ENCODE data around the gene SENP5. TPM values are rescaled to one million over a fixed set of nuclear protein-coding genes. Genes with fewer than 3 reads are reported as not detected.

Gene SENP5
- total RNA-seq, 1 donor from 2014 or later, result 44.8 TPM

DNA sequence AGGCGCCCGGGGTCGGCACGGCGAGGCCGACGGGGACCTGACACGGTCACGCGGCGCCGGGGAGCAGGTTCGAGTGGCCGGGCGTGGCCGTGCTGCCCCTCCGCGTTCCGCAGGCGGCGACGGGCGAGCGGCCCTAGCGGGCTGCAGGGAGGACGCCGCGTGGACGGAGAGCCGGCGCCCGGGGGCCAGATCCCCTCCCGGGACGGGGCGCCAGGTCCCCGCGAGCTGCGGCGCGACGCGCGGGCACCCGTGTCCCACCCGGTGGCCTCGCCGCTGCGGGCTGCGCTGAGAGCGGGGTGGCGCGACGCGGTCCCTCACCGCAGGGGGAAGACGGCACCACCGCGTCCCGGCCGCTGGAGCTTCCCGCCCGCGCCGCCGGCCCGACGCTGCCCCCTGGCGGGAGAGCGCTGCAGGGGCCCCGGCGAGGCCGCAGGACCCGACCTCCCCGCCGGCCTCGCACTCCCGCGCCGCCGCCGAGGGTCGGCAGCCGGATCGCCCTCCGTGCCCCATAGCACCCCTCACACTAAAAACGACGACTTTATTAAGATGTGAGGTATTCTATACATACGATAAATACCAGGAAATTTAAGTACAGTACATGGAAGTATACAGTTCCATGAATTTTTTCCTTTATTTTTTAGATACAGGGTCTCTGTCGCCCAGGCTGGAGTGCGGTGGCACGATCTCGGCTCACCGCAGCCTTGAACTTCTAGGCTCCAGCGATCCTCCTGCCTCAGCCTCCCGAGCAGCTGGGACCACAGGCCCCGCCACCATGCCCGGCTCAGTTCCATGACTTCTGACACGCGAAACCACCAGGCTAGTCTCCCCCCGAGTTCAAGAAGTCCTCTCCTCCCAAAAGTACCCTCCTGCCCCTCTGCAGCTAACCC lies 102.2 kb downstream of the SENP5 start:
- Mint-ChIP-seq H3K27me3 (ENCODE audit: low read depth, unreplicated experiment) (peaks cover 50% of the 10 kb centered on the region), H3K36me3 (ENCODE audit: low read depth, unreplicated experiment) (peaks cover 6% of the 10 kb centered on the region), H3K4me1 (ENCODE audit: low read depth, unreplicated experiment) (no peaks in the 10 kb centered on the region), H3K9me3 (ENCODE audit: unreplicated experiment) (no peaks in the 10 kb centered on the region), H3K4me3 (ENCODE audit: unreplicated experiment) (peak overlapping the region; percentile 77), H3K27ac (ENCODE audit: unreplicated experiment) (peak overlapping the region; percentile 72)
- Histone ChIP-seq H3K9ac (ENCODE audit: low read length) (peak overlapping the region; percentile 52), H3K36me3 (ENCODE audit: insufficient read depth, low read length) (no peaks in the 10 kb centered on the region), H3K4me1 (ENCODE audit: insufficient read depth, low read length) (peaks cover 9% of the 10 kb centered on the region), H3K9me3 (ENCODE audit: insufficient read depth, low read depth, low read length) (peaks cover 4% of the 10 kb centered on the region), H2AFZ (ENCODE audit: low read depth, low read length) (peak overlapping the region; percentile 85), H3K4me2 (ENCODE audit: low read length) (peak overlapping the region; percentile 83), H3K4me3 (ENCODE audit: insufficient read depth, low read depth, low read length) (peak overlapping the region; percentile 58), H3K27me3 (ENCODE audit: insufficient read depth, low read length) (peaks cover 31% of the 10 kb centered on the region), H3K79me2 (ENCODE audit: insufficient read depth, low read length) (no peaks in the 10 kb centered on the region), H4K20me1 (ENCODE audit: insufficient read depth, low read length) (no peaks in the 10 kb centered on the region), H3K27ac (ENCODE audit: low read depth, low read length) (no peak overlapping the region)
- no peak for TF ChIP-seq EZH2 (IDR thresholded peaks at IDR 0.05; ENCODE audit: insufficient read depth, low read length)
- TF ChIP-seq, protein P1, sequence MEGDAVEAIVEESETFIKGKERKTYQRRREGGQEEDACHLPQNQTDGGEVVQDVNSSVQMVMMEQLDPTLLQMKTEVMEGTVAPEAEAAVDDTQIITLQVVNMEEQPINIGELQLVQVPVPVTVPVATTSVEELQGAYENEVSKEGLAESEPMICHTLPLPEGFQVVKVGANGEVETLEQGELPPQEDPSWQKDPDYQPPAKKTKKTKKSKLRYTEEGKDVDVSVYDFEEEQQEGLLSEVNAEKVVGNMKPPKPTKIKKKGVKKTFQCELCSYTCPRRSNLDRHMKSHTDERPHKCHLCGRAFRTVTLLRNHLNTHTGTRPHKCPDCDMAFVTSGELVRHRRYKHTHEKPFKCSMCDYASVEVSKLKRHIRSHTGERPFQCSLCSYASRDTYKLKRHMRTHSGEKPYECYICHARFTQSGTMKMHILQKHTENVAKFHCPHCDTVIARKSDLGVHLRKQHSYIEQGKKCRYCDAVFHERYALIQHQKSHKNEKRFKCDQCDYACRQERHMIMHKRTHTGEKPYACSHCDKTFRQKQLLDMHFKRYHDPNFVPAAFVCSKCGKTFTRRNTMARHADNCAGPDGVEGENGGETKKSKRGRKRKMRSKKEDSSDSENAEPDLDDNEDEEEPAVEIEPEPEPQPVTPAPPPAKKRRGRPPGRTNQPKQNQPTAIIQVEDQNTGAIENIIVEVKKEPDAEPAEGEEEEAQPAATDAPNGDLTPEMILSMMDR (IDR thresholded peaks at IDR 0.05; ENCODE audit: insufficient read depth, low read depth, low read length), result peak; percentile 28
- FAIRE-seq, result no peak
- no peak for DNase-seq (ENCODE audit: low read depth)

DNA sequence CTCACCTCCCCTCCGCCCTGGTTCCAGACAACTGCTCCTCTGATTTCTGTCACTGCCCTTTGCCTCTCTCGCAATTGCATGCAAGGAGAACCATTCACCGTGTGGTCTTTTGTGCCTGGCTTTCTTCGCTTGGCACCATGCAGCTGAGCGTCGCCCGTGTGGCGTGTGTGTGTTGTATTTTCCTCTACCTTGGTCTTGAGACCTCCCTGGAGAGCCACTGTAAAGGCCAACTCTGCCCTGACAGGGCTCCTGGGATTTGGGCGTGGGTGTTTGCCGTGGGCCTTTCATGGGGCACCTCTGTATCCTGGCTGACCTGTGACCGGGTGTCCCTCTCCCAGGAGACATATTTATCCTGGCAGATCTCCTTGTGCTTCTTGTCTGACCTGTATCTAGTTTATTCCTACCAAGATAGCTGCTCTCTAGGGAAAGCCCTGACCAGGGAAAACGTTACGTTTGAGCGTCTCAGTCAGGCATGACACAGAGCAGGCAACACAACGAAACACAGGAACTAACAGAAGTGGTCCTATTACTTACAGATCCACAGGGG lies 102.9 kb downstream of the SENP5 start:
- Histone ChIP-seq H4K20me1 (ENCODE audit: insufficient read depth, low read length) (no peaks in the 10 kb centered on the region), H3K9ac (ENCODE audit: low read length) (no peak overlapping the region), H3K4me2 (ENCODE audit: low read length) (no peak overlapping the region), H3K9me3 (ENCODE audit: insufficient read depth, low read depth, low read length) (peaks cover 4% of the 10 kb centered on the region), H3K36me3 (ENCODE audit: insufficient read depth, low read length) (no peaks in the 10 kb centered on the region), H3K4me1 (ENCODE audit: insufficient read depth, low read length) (peaks cover 9% of the 10 kb centered on the region), H3K79me2 (ENCODE audit: insufficient read depth, low read length) (no peaks in the 10 kb centered on the region), H3K4me3 (ENCODE audit: insufficient read depth, low read depth, low read length) (no peak overlapping the region), H3K27me3 (ENCODE audit: insufficient read depth, low read length) (peaks cover 27% of the 10 kb centered on the region), H2AFZ (ENCODE audit: low read depth, low read length) (no peak overlapping the region), H3K27ac (ENCODE audit: low read depth, low read length) (no peak overlapping the region)
- no peak for TF ChIP-seq EZH2 (IDR thresholded peaks at IDR 0.05; ENCODE audit: insufficient read depth, low read length)
- TF ChIP-seq, protein P1 (IDR thresholded peaks at IDR 0.05; ENCODE audit: insufficient read depth, low read depth, low read length), result no peak
- FAIRE-seq (no peak), DNase-seq (ENCODE audit: low read depth) (no peak)
- H3K4me1 Mint-ChIP-seq (ENCODE audit: low read depth, unreplicated experiment), result no peaks in the 10 kb centered on the region
- H3K27me3 Mint-ChIP-seq (ENCODE audit: low read depth, unreplicated experiment), result peaks cover 48% of the 10 kb centered on the region
- peaks cover 5% of the 10 kb centered on the region for H3K36me3 Mint-ChIP-seq (ENCODE audit: low read depth, unreplicated experiment)
- H3K4me3 Mint-ChIP-seq (ENCODE audit: unreplicated experiment), result peak overlapping the region; percentile 77
- H3K9me3 Mint-ChIP-seq (ENCODE audit: unreplicated experiment), result no peaks in the 10 kb centered on the region
- H3K27ac Mint-ChIP-seq (ENCODE audit: unreplicated experiment), result peak overlapping the region; percentile 72

All from astrocyte (in vitro differentiated cells and primary cell).